Cardiac muscle cell (in vitro differentiated cells and primary cell): ENCODE results near the gene ABI1. TPM values are rescaled to one million over a fixed set of nuclear protein-coding genes. Genes with fewer than 3 reads are reported as not detected.
A peak's percentile ranks its signal among the peaks of the same experiment; 100 is the strongest.

Experiments
- DNase-seq, 2 donors: peaks; one replicate each; pipeline versions ENCODE4 v3.0.0 to v3.0.0-alpha.2; 2010 to 2017; ENCODE audit warnings: low read depth in 1 of 2, low spot score in 1 of 2
- H3K27ac ChIP-seq: fragments of 200-600 bp; sonication (generic); 2 replicates; pipeline ENCODE4 v1.5.1; 2016
- H3K27me3 ChIP-seq: fragments of 200-600 bp; sonication (generic); 2 replicates; pipeline ENCODE4 v1.6.0; 2016; ENCODE audit warnings: control low read depth
- H3K36me3 ChIP-seq: fragments of 200-600 bp; sonication (generic); 2 replicates; pipeline ENCODE4 v1.5.1; 2016; ENCODE audit warnings: control low read depth
- H3K4me1 ChIP-seq: fragments of 200-600 bp; sonication (generic); 2 replicates; pipeline ENCODE4 v1.8.1; 2017; ENCODE audit warnings: low read depth, mild to moderate bottlenecking, mixed run types
- H3K4me3 ChIP-seq: fragments of 200-600 bp; sonication (generic); 2 replicates; pipeline ENCODE4 v1.5.1; 2016; ENCODE audit warnings: mild to moderate bottlenecking
- H3K9me3 ChIP-seq: fragments of 200-600 bp; sonication (generic); 2 replicates; pipeline ENCODE4 v1.5.1; 2017; ENCODE audit warnings: low read depth, mild to moderate bottlenecking, control low read depth
- CTCF ChIP-seq: IDR thresholded peaks from 2 replicates; pipeline ENCODE4 v1.5.1; 2012; ENCODE audit warnings: low read depth, mild to moderate bottlenecking, low read length
- polyA plus RNA-seq: library from polyadenylated mRNA; unstranded; fragments of >200 nt; fragmentation: Nextera tagmentation; extraction: Ambion mirVana; gene quantifications from 2 replicates; pipeline ENCODE4 v1.2.1, GENCODE V29; 2016
- total RNA-seq: library from RNA; depleted of rRNA; stranded (reverse); fragments of >200 nt; gene quantifications from 2 replicates; pipeline ENCODE4 v1.2.3, GENCODE V29; 2016

Gene ABI1
- total and polyA plus RNA-seq, 2 experiments from 2014 or later: 36.8 to 38.7 TPM

- no peak overlapping the region for H3K4me3 ChIP-seq
- peaks cover 25% of the 10 kb centered on the region for H3K4me1 ChIP-seq
- no peaks in the 10 kb centered on the region for H3K36me3 ChIP-seq
- no peak for DNase-seq
- TF ChIP-seq CTCF: no peak
- H3K27ac ChIP-seq: no peak overlapping the region
- no peaks in the 10 kb centered on the region for H3K27me3 ChIP-seq
- H3K9me3 ChIP-seq: no peaks in the 10 kb centered on the region
Observed at GRCh38 chr10:26841733-26842317, 18.9 kb downstream of the ABI1 start.

- TF ChIP-seq CTCF: no peak
- peak in 1 of 2 donors; percentile 15 for DNase-seq
- no peak overlapping the region for H3K27ac ChIP-seq
- no peaks in the 10 kb centered on the region for H3K36me3 ChIP-seq
- no peaks in the 10 kb centered on the region for H3K27me3 ChIP-seq
- no peaks in the 10 kb centered on the region for H3K9me3 ChIP-seq
- H3K4me1 ChIP-seq: peaks cover 25% of the 10 kb centered on the region
- no peak overlapping the region for H3K4me3 ChIP-seq
Observed at GRCh38 chr10:26840938-26841732, 19.6 kb downstream of the ABI1 start.

- Histone ChIP-seq H3K4me1 (peaks cover 25% of the 10 kb centered on the region), H3K9me3 (no peaks in the 10 kb centered on the region), H3K27ac (peak overlapping the region; percentile 42), H3K4me3 (no peak overlapping the region), H3K36me3 (no peaks in the 10 kb centered on the region), H3K27me3 (no peaks in the 10 kb centered on the region)
- TF ChIP-seq CTCF: no peak
- DNase-seq: peak in 1 of 2 donors; percentile 47
Observed at GRCh38 chr10:26839966-26840627, 20.7 kb downstream of the ABI1 start.

- Histone ChIP-seq H3K27me3 (no peaks in the 10 kb centered on the region), H3K9me3 (no peaks in the 10 kb centered on the region), H3K4me1 (peaks cover 16% of the 10 kb centered on the region), H3K4me3 (no peak overlapping the region), H3K36me3 (no peaks in the 10 kb centered on the region), H3K27ac (no peak overlapping the region)
- TF ChIP-seq CTCF: no peak
- no peak for DNase-seq
Observed at GRCh38 chr10:26837139-26837538, 23.6 kb downstream of the ABI1 start.

- Histone ChIP-seq H3K27ac (no peak overlapping the region), H3K9me3 (no peaks in the 10 kb centered on the region), H3K27me3 (no peaks in the 10 kb centered on the region), H3K36me3 (no peaks in the 10 kb centered on the region), H3K4me1 (peaks cover 7% of the 10 kb centered on the region), H3K4me3 (no peak overlapping the region)
- no peak for TF ChIP-seq CTCF
- DNase-seq: no peak
Observed at GRCh38 chr10:26835025-26835424, 25.7 kb downstream of the ABI1 start.
